AG09309 (cell line): ENCODE data around the gene POLG.

Experiments
- DNase-seq: peaks from one replicate; pipeline ENCODE4 v3.0.0-alpha.2; 2010; ENCODE audit warnings: low read depth
- H3K4me3 ChIP-seq: 2 replicates; pipeline ENCODE4 v1.5.1; 2011; ENCODE audit warnings: mild to moderate bottlenecking, low read depth, low read length, moderate library complexity; ENCODE audit not compliant: control insufficient read depth
- CTCF ChIP-seq: IDR thresholded peaks from 2 replicates; pipeline ENCODE4 v1.5.1; 2011; ENCODE audit warnings: mild to moderate bottlenecking, low read depth, low read length, inconsistent platforms; ENCODE audit not compliant: insufficient read depth, control insufficient read depth; ENCODE audit errors: missing control alignments

POLG gene

GRCh38 chr15:89330881-89331595 is 3.6 kb downstream of the POLG start:
- no peak for TF ChIP-seq CTCF
- no peak overlapping the region for H3K4me3 ChIP-seq
- DNase-seq, result no peak

- DNase-seq, result no peak
- H3K4me3 ChIP-seq, result no peak overlapping the region
- no peak for TF ChIP-seq CTCF
Measured at GRCh38 chr15:89330119-89330518, 4.5 kb downstream of the POLG start.

GRCh38 chr15:89329329-89330084 is 5.1 kb downstream of the POLG start:
- TF ChIP-seq CTCF, result no peak
- no peak overlapping the region for H3K4me3 ChIP-seq
- DNase-seq, result no peak

GRCh38 chr15:89328398-89329254 is 6.0 kb downstream of the POLG start:
- DNase-seq, result no peak
- no peak for TF ChIP-seq CTCF
- H3K4me3 ChIP-seq, result no peak overlapping the region

GRCh38 chr15:89327113-89327512 is 7.5 kb downstream of the POLG start:
- DNase-seq, result no peak
- H3K4me3 ChIP-seq, result no peak overlapping the region
- no peak for TF ChIP-seq CTCF

GRCh38 chr15:89326316-89326715 is 8.3 kb downstream of the POLG start:
- no peak for DNase-seq
- H3K4me3 ChIP-seq, result no peak overlapping the region
- no peak for TF ChIP-seq CTCF
